Activated CD8-positive, alpha-beta memory T cell treated with anti-CD3 and anti-CD28 coated beads, Interleukin-2, amount 10 ng/mL, durations not matched to agents 7 days and 5 days (primary cell): ENCODE results near the gene C9orf152. TPM values are rescaled to one million over a fixed set of nuclear protein-coding genes. Genes with fewer than 3 reads are reported as not detected.

Experiments
- ATAC-seq: fragments of 150-1000 bp; cut with Tn5 transposase; one replicate; pipeline ENCODE4 v1.10.0; 2021; ENCODE audit warnings: moderate library complexity
- CTCF ChIA-PET: fragments of 350-600 bp; sonication (Branson Sonifier 250); formaldehyde crosslinking; loops from one replicate; lab custom pipeline; 2021; ENCODE audit warnings: antibody characterized with exemption; lab: Charles Lee
- DNase-seq: peaks from one replicate; pipeline ENCODE4 v3.0.0-alpha.2; 2020
- H3K27ac Mint-ChIP-seq: one replicate; pipeline ENCODE4 v1.8.0; 2021; ENCODE audit warnings: mild to moderate bottlenecking, mixed read lengths
- H3K27me3 Mint-ChIP-seq: one replicate; pipeline ENCODE4 v1.8.0; 2021; ENCODE audit warnings: mixed read lengths
- H3K36me3 Mint-ChIP-seq: one replicate; pipeline ENCODE4 v1.8.0; 2021; ENCODE audit warnings: mild to moderate bottlenecking, mixed read lengths
- H3K4me1 Mint-ChIP-seq: one replicate; pipeline ENCODE4 v1.8.0; 2021; ENCODE audit warnings: mixed read lengths
- H3K4me3 Mint-ChIP-seq: one replicate; pipeline ENCODE4 v1.8.0; 2021; ENCODE audit warnings: mild to moderate bottlenecking, moderate library complexity, mixed read lengths
- H3K9me3 Mint-ChIP-seq: one replicate; pipeline ENCODE4 v1.8.0; 2022; ENCODE audit warnings: low read depth, mixed read lengths
- total RNA-seq, 2 experiments: library from RNA; stranded (reverse); gene quantifications; one replicate each; pipeline ENCODE4 v1.2.3, GENCODE V29; 2021

The C9orf152 gene
- total RNA-seq, 2 experiments from 2014 or later = not detected

- Mint-ChIP-seq H3K27ac (no peak overlapping the region), H3K4me1 (no peaks in the 10 kb centered on the region), H3K9me3 (peaks cover 4% of the 10 kb centered on the region), H3K36me3 (no peaks in the 10 kb centered on the region), H3K4me3 (no peak overlapping the region), H3K27me3 (peaks cover 9% of the 10 kb centered on the region)
- ATAC-seq (no peak), DNase-seq (no peak)
- CTCF ChIA-PET = interaction anchor here (0.9 to 2.9 kb wide), 4 partner anchors 13 to 35 kb away, joined by 3 to 25 read pairs (median 4); no protein-coding TSS in a partner anchor
Measured at GRCh38 chr9:110185806-110186205, 22.2 kb downstream of the C9orf152 start.

- peak; percentile 66 for DNase-seq
- no peak overlapping the region for H3K27ac Mint-ChIP-seq
Measured at GRCh38 chr9:110183208-110184145, 24.5 kb downstream of the C9orf152 start.

DNA sequence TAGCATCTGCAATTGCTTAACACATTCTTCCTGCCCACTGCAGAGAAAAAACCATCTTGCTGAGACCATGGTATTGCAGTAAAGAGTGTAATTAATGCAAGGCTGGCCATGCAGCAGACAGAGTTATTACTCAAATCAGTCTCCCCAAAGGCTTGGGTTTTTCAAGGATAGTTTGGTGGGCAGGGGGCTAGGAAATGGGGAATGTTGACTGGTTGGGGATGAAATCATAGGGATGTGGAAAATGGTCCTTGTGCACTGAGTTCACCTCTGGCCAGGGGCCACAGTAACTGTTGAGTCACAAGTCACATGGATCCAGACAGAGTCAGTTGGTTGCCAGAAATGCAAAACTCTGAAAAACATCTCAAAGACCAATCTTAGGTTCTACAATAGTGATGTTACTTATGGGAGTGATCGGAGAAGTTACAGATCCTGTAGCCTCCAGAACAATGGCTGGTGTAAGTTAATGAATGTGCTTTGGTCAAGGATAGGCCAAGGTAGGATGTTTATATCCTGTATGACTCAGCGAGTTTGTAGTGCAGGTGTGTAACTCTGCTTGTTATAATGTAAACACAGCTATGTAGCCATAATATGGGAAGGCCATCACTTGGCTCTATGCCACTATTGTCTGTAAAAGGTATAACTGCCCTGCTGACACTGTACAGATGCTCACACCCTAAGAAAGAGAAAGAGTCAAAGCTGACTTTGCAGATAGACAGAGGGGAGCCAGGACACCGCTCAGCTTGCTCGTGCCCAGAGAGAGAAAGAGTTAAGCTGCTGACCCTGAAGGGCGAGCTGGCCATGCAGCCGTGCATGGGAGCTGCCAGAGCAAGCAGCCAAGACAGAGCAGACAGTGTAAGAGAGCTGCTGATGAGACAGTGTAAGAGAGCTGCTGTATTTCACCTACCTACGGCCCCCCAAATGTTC, 27.2 kb downstream of the C9orf152 start:
- peaks cover 5% of the 10 kb centered on the region for H3K27me3 Mint-ChIP-seq
- H3K36me3 Mint-ChIP-seq = no peaks in the 10 kb centered on the region
- no peak for ATAC-seq
- H3K9me3 Mint-ChIP-seq = peaks cover 6% of the 10 kb centered on the region
- H3K4me3 Mint-ChIP-seq = no peak overlapping the region
- H3K4me1 Mint-ChIP-seq = no peaks in the 10 kb centered on the region
- DNase-seq = no peak
- H3K27ac Mint-ChIP-seq = no peak overlapping the region
- CTCF ChIA-PET = interaction anchor here (0.8 to 1.6 kb wide), 4 partner anchors 11 to 277 kb away, joined by 3 to 5 read pairs (median 3); no protein-coding TSS in a partner anchor

More at GRCh38 chr9:110183208-110184145, 24.5 kb downstream of the C9orf152 start:
- H3K27me3 Mint-ChIP-seq = peaks cover 9% of the 10 kb centered on the region
- no peak overlapping the region for H3K4me3 Mint-ChIP-seq
- peak; percentile 60 for ATAC-seq
- H3K4me1 Mint-ChIP-seq = no peaks in the 10 kb centered on the region
- no peaks in the 10 kb centered on the region for H3K36me3 Mint-ChIP-seq
- peaks cover 6% of the 10 kb centered on the region for H3K9me3 Mint-ChIP-seq
- CTCF ChIA-PET = interaction anchor here (0.7 to 2.9 kb wide), 17 partner anchors 10 to 440 kb away, joined by 3 to 25 read pairs (median 4); no protein-coding TSS in a partner anchor

- Mint-ChIP-seq H3K4me1 (no peaks in the 10 kb centered on the region), H3K27ac (no peak overlapping the region), H3K36me3 (no peaks in the 10 kb centered on the region), H3K4me3 (no peak overlapping the region), H3K27me3 (peaks cover 5% of the 10 kb centered on the region), H3K9me3 (peaks cover 6% of the 10 kb centered on the region)
- no peak for DNase-seq
- CTCF ChIA-PET = interaction anchor here (1.2 to 1.6 kb wide), 2 partner anchors 12 to 40 kb away, joined by 3 to 5 read pairs; no protein-coding TSS in a partner anchor
- ATAC-seq = no peak
Measured at GRCh38 chr9:110179734-110180133, 28.2 kb downstream of the C9orf152 start.

DNA sequence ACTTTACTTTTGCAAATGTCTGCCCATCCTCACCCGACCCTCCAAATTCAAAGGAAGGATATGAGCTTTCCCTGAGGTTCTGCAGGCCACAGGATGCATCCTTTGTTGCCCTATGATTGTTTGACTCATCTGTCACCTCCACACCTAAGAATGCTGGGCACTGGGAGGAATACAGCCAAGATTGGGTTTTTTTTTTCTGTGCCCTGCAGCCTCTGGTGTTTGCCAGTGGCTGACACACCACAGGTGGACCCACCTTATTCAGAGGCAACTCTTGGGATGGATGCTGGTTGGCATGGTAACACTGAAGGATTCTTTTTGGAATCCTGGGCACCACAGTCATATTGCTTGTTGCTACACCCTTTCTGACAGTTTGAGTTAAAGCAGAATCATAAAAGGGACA, 29.7 kb downstream of the C9orf152 start:
- no peak overlapping the region for H3K4me3 Mint-ChIP-seq
- DNase-seq (no peak), ATAC-seq (no peak)
- H3K36me3 Mint-ChIP-seq = peaks cover 3% of the 10 kb centered on the region
- peaks cover 5% of the 10 kb centered on the region for H3K27me3 Mint-ChIP-seq
- H3K27ac Mint-ChIP-seq = no peak overlapping the region
- CTCF ChIA-PET = no interaction called here
- peaks cover 6% of the 10 kb centered on the region for H3K9me3 Mint-ChIP-seq
- H3K4me1 Mint-ChIP-seq = peaks cover 4% of the 10 kb centered on the region

GRCh38 chr9:110175275-110175968, 32.5 kb downstream of the C9orf152 start:
- ATAC-seq (no peak), DNase-seq (no peak)
- Mint-ChIP-seq H3K27ac (no peak overlapping the region), H3K27me3 (peaks cover 2% of the 10 kb centered on the region), H3K36me3 (peaks cover 22% of the 10 kb centered on the region), H3K4me1 (peaks cover 15% of the 10 kb centered on the region), H3K4me3 (no peak overlapping the region), H3K9me3 (no peaks in the 10 kb centered on the region)
- CTCF ChIA-PET = no interaction called here

GRCh38 chr9:110173322-110173642, 34.7 kb downstream of the C9orf152 start:
- peak overlapping the region; percentile 25 for H3K4me3 Mint-ChIP-seq
- peaks cover 15% of the 10 kb centered on the region for H3K4me1 Mint-ChIP-seq
- no peak for DNase-seq
- H3K27me3 Mint-ChIP-seq = peaks cover 2% of the 10 kb centered on the region
- H3K27ac Mint-ChIP-seq = peak overlapping the region; percentile 59
- peaks cover 42% of the 10 kb centered on the region for H3K36me3 Mint-ChIP-seq
- H3K9me3 Mint-ChIP-seq = no peaks in the 10 kb centered on the region
- ATAC-seq = no peak
- CTCF ChIA-PET = interaction anchor here (0.8 to 1.7 kb wide), 3 partner anchors 10 to 12 kb away, joined by 3 to 8 read pairs (median 3); no protein-coding TSS in a partner anchor

DNA sequence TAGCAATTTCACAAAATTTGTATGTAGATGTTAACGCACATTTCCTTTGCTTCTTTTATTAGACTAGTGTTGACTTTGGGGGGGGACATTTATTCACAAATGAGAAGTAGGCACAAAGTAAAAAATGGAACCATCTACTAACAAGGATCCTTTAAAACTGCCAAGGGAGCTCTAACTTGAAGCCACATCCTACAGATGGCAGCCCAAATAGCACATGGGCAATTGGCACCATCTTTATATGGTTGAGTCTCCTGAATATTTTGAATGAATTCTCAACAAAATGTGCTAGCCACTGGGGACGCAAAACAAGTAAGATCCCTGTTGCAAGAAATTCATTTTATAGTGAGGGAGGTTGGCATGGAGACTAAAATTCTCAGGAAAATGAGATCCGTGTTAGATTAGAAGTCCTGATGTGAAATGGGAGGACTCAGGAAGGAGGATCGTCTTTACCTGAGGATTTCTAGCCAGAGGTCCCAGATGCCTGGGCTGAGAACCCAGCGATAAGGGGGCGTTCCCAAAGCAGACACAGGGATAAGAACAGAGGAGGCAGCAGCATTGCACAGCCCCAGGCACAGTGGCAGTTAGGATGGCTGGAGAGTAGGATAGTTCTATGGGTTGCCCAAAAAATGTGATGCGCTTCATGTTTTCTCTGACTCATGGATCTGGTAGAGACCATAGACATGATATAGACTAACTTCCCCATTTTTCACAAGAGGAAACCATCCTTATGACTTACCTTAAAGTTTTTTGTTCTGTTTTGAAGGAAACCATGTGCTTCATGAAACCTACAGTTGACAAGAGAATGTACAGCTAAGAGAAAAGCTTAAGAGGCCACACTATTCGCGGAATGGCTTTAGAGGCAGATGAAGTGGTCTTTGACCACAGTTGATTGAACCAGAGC, 37.4 kb downstream of the C9orf152 start:
- Mint-ChIP-seq H3K36me3 (peaks cover 62% of the 10 kb centered on the region), H3K4me1 (peaks cover 15% of the 10 kb centered on the region), H3K9me3 (no peaks in the 10 kb centered on the region), H3K27ac (no peak overlapping the region), H3K4me3 (no peak overlapping the region), H3K27me3 (no peaks in the 10 kb centered on the region)
- CTCF ChIA-PET = interaction anchor here (0.8 to 1.4 kb wide), 2 partner anchors 11 to 267 kb away, joined by 3 read pairs; no protein-coding TSS in a partner anchor
- ATAC-seq (no peak), DNase-seq (no peak)

GRCh38 chr9:110168486-110168885, 39.5 kb downstream of the C9orf152 start:
- no peak overlapping the region for H3K4me3 Mint-ChIP-seq
- H3K27me3 Mint-ChIP-seq = no peaks in the 10 kb centered on the region
- CTCF ChIA-PET = no interaction called here
- H3K4me1 Mint-ChIP-seq = peaks cover 13% of the 10 kb centered on the region
- H3K36me3 Mint-ChIP-seq = peaks cover 66% of the 10 kb centered on the region
- no peak overlapping the region for H3K27ac Mint-ChIP-seq
- H3K9me3 Mint-ChIP-seq = no peaks in the 10 kb centered on the region
- no peak for ATAC-seq
- no peak for DNase-seq

DNA sequence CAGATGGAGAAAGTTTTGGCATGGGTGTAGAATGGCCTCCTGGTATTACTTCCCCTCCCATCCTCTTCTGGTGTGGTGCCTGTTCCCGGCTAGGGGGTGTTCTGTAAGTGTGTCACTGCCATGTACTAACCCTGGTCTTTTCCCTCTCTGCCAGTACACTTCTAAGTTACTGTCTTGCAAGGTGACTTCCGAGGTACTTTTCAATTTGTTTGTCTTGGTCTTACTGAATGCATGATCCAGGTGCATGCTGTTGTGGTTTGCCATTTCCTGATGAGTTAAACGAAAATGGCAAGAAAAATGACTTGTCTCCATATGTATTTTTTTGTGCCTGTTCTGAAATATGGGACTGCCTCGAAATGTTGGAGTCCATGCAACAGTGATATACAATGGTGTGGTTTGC, 46.0 kb downstream of the C9orf152 start:
- H3K27ac Mint-ChIP-seq = peak overlapping the region; percentile 74
- H3K36me3 Mint-ChIP-seq = peaks cover 73% of the 10 kb centered on the region
- ATAC-seq = no peak
- DNase-seq = no peak
- H3K27me3 Mint-ChIP-seq = no peaks in the 10 kb centered on the region
- no peak overlapping the region for H3K4me3 Mint-ChIP-seq
- H3K4me1 Mint-ChIP-seq = peaks cover 55% of the 10 kb centered on the region
- CTCF ChIA-PET = interaction anchor here (0.9 to 1.0 kb wide), 3 partner anchors 11 to 259 kb away, joined by 3 to 4 read pairs (median 3); no protein-coding TSS in a partner anchor
- peaks cover 3% of the 10 kb centered on the region for H3K9me3 Mint-ChIP-seq

DNA sequence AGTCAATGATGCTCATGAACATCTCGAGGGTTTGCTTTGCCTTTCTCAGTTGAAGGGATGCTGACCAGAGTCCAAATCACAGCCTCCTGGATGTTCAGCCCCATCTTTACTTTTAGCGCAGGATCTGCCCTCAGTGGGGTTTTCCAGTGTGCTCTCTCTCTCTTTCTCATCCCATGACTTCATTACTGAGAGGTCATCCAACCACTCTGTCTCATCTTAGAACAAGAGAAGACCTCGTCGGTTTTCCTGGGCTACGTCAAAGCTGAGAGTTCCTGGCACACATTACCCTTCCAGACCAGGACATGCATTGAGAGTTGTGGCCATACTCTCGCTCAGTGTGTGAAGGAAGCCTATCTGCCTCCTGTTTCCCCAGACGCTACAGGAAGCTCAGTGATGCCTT, 47.3 kb downstream of the C9orf152 start:
- H3K4me1 Mint-ChIP-seq = peaks cover 68% of the 10 kb centered on the region
- no peak overlapping the region for H3K27ac Mint-ChIP-seq
- H3K36me3 Mint-ChIP-seq = peaks cover 63% of the 10 kb centered on the region
- H3K4me3 Mint-ChIP-seq = no peak overlapping the region
- peaks cover 3% of the 10 kb centered on the region for H3K9me3 Mint-ChIP-seq
- no peaks in the 10 kb centered on the region for H3K27me3 Mint-ChIP-seq
- CTCF ChIA-PET = no interaction called here
- ATAC-seq (no peak), DNase-seq (no peak)

DNA sequence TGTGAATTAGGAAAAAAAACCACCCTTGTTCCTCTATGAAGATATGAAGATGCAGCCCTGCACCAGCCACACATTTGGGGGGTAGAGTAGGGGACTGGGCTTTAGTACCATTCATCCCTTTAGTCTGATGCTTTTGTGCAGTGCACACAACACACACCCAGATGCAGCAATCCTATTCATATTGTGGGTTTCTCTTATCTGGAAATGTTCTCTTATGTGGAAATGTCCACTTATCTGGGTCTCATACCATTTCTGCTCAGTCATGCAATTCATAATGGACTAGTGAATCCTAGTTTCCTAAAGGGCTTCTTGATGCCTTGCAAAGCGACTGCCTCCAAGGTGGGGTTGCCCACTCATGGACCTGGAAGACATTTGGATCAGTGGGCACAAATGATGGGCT, 47.8 kb downstream of the C9orf152 start:
- Mint-ChIP-seq H3K4me1 (peaks cover 73% of the 10 kb centered on the region), H3K36me3 (peaks cover 62% of the 10 kb centered on the region), H3K4me3 (no peak overlapping the region), H3K27ac (no peak overlapping the region), H3K9me3 (peaks cover 3% of the 10 kb centered on the region), H3K27me3 (no peaks in the 10 kb centered on the region)
- DNase-seq = no peak
- CTCF ChIA-PET = no interaction called here
- no peak for ATAC-seq
